IPS DF 4.7 (cell line): ENCODE measurements around the gene RP9.

ENCODE experiments used
- DNase-seq: peaks from one replicate; pipeline ENCODE4 v3.0.0-alpha.2; 2013; ENCODE audit warnings: low spot score; ENCODE audit errors: extremely low read depth

RP9 gene

GRCh38 chr7:33066771-33067170, 42.4 kb downstream of the RP9 start:
- DNase-seq: no peak

GRCh38 chr7:33065981-33066380, 43.2 kb downstream of the RP9 start:
- no peak for DNase-seq

- peak; percentile 82 for DNase-seq
Observed at GRCh38 chr7:33062782-33063443, 46.3 kb downstream of the RP9 start.

- no peak for DNase-seq
Observed at GRCh38 chr7:33062023-33062781, 47.0 kb downstream of the RP9 start, which contains the start of gene NT5C3A. TSS of gene NT5C3A (minus strand) at chr7:33062776. CDS start at chr7:33062705, 71 bp downstream.

GRCh38 chr7:33061282-33061937, 47.8 kb downstream of the RP9 start:
- DNase-seq: no peak

GRCh38 chr7:33059635-33060034, 49.6 kb downstream of the RP9 start:
- no peak for DNase-seq

GRCh38 chr7:33055158-33055557, 54.0 kb downstream of the RP9 start:
- no peak for DNase-seq

GRCh38 chr7:33054261-33054964, 54.8 kb downstream of the RP9 start:
- no peak for DNase-seq

GRCh38 chr7:33053721-33054120, 55.5 kb downstream of the RP9 start:
- DNase-seq: no peak

- no peak for DNase-seq
Observed at GRCh38 chr7:33050535-33051318, 58.5 kb downstream of the RP9 start.

GRCh38 chr7:33048704-33049103, 60.5 kb downstream of the RP9 start:
- DNase-seq: no peak

- DNase-seq: no peak
Observed at GRCh38 chr7:33048257-33048656, 60.9 kb downstream of the RP9 start.

- DNase-seq: no peak
Observed at GRCh38 chr7:33044986-33045385, 64.2 kb downstream of the RP9 start.
